PFSK-1 (cell line): ENCODE measurements around the gene NSL1.

Source experiments
- POLR2AphosphoS5 ChIP-seq: IDR thresholded peaks from 2 replicates; pipeline ENCODE4 v1.6.1; 2012; ENCODE audit warnings: low read depth, mild to moderate bottlenecking, control low read depth, low read length, moderate library complexity
- SIN3A ChIP-seq: IDR thresholded peaks from 2 replicates; pipeline ENCODE4 v1.6.1; 2012; ENCODE audit warnings: mild to moderate bottlenecking, low read length, moderate library complexity, borderline replicate concordance; ENCODE audit not compliant: insufficient read depth

DNA sequence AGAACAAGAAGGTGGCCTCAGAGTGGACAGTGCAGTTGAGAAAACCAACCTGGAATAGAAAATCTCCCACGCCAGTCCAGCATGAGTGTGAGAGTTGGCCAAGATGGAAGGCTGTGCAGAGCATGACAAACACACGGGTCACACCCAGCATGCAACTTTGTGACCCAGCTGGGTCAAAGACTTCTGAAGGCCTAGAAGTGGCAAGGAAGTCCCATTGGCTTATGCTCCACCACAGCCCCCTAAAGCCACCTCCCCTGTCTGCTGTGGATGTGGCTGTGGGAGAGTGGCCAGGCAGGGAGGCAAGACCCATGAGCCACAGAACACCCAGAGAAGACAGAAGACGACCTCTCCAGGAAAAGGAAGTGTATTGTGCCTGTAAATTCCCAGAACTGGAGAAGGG, 105.5 kb downstream of the NSL1 start:
- TF ChIP-seq SIN3A: no peak
- TF ChIP-seq POLR2AphosphoS5: no peak
